CD4-positive, alpha-beta T cell (primary cell): ENCODE data around the gene PRMT9. TPM values are rescaled to one million over a fixed set of nuclear protein-coding genes. Genes with fewer than 3 reads are reported as not detected.

Experiments used
- ATAC-seq: fragments of 200-7000 bp; cut with Tn5 transposase; one replicate; pipeline ENCODE4 v1.10.0; 2022; ENCODE audit warnings: mild to moderate bottlenecking; ENCODE audit not compliant: poor library complexity
- CTCF ChIA-PET: fragments of 350-600 bp; sonication (Branson Sonifier 250); formaldehyde crosslinking; loops from one replicate; lab custom pipeline; 2021; ENCODE audit warnings: antibody characterized with exemption, inconsistent platforms; lab: Charles Lee
- POLR2A ChIA-PET: fragments of 350-600 bp; sonication (Branson Sonifier 250); formaldehyde crosslinking; loops from one replicate; lab custom pipeline; 2021; ENCODE audit warnings: antibody characterized with exemption, inconsistent platforms; lab: Charles Lee
- DNase-seq, 14 experiments: peaks; one replicate each; pipeline ENCODE4 v3.0.0-alpha.2; 2013 to 2020; ENCODE audit warnings: mixed read lengths in 2 of 14
- H3K27ac ChIP-seq, 2 donors: one replicate each; pipeline versions ENCODE4 v1.5.1 to v1.7.0; 2013; ENCODE audit warnings: low read length in 2 of 2, low read depth in 1 of 2, mild to moderate bottlenecking in 1 of 2
- H3K27me3 ChIP-seq, 2 experiments: 1 replicate in 1 of 2; 2 replicates in 1 of 2; pipeline versions ENCODE4 v1.6.1 to v1.7.0; 2013; ENCODE audit warnings: low read length in 2 of 2, control low read depth in 1 of 2, mild to moderate bottlenecking in 1 of 2, moderate library complexity in 1 of 2; ENCODE audit not compliant: insufficient read depth in 2 of 2, control insufficient read depth in 1 of 2
- H3K36me3 ChIP-seq: one replicate; pipeline ENCODE4 v1.6.1; 2013; ENCODE audit warnings: low read length, control low read depth; ENCODE audit not compliant: insufficient read depth
- H3K4me1 ChIP-seq: one replicate; pipeline ENCODE4 v1.6.1; 2013; ENCODE audit warnings: low read length, control low read depth; ENCODE audit not compliant: insufficient read depth
- H3K4me3 ChIP-seq: one replicate; pipeline ENCODE4 v1.5.1; 2013; ENCODE audit warnings: mild to moderate bottlenecking, low read length, moderate library complexity
- H3K9me3 ChIP-seq, 2 experiments: 1 replicate in 1 of 2; 2 replicates in 1 of 2; pipeline versions ENCODE4 v1.6.1 to v1.7.0; 2013; ENCODE audit warnings: low read length in 2 of 2, mild to moderate bottlenecking in 2 of 2, control low read depth in 1 of 2, moderate library complexity in 1 of 2; ENCODE audit not compliant: control insufficient read depth in 1 of 2, insufficient read depth in 1 of 2
- H3K27ac Mint-ChIP-seq: one replicate; pipeline ENCODE4 v1.8.0; 2020; ENCODE audit warnings: mixed read lengths
- H3K27me3 Mint-ChIP-seq: one replicate; pipeline ENCODE4 v1.8.0; 2021; ENCODE audit warnings: mixed read lengths
- H3K36me3 Mint-ChIP-seq: one replicate; pipeline ENCODE4 v1.8.0; 2021; ENCODE audit warnings: low read depth, mixed read lengths
- H3K4me1 Mint-ChIP-seq: one replicate; pipeline ENCODE4 v1.8.0; 2021; ENCODE audit warnings: low read depth, mixed read lengths
- H3K4me3 Mint-ChIP-seq: one replicate; pipeline ENCODE4 v1.8.0; 2020; ENCODE audit warnings: mild to moderate bottlenecking, mixed read lengths
- H3K9me3 Mint-ChIP-seq: one replicate; pipeline ENCODE4 v1.8.0; 2020; ENCODE audit warnings: mixed read lengths
- CTCF ChIP-seq: fragments of 200-600 bp; IDR thresholded peaks from one replicate; pipeline ENCODE4 v1.8.0; 2022; ENCODE audit warnings: antibody characterized with exemption, mild to moderate bottlenecking
- intact Hi-C, 2 experiments: fragments of 100-400 bp; cut with DNase I in 1 of 2; cut with micrococcal nuclease in 1 of 2; formaldehyde crosslinking; loops; one replicate each; pipeline versions ENCODE4 v1.15.1 to v1.9.0; 2023 to 2025; cut with DNase I, micrococcal nuclease
- total RNA-seq, 174 experiments: library from RNA in 2 of 174; stranded (reverse) in 2 of 174; gene quantifications; one replicate each; pipeline ENCODE4 v1.2.3 and lab custom pipeline; 2021 to 2026

PRMT9 gene
- total RNA-seq, 2 experiments from 2014 or later, result 21.0 to 21.1 TPM

GRCh38 chr4:147628415-147628814 is 55.5 kb downstream of the PRMT9 start:
- H3K27me3 Mint-ChIP-seq, result no peaks in the 10 kb centered on the region
- TF ChIP-seq CTCF, result no peak
- H3K4me1 Mint-ChIP-seq, result peaks cover 15% of the 10 kb centered on the region
- H3K9me3 ChIP-seq, result no peaks in the 10 kb centered on the region
- no peak overlapping the region for H3K4me3 ChIP-seq
- no peaks in the 10 kb centered on the region for H3K27me3 ChIP-seq
- ChIA-PET CTCF (no interaction called here), POLR2A (interaction anchor here (1.0 kb wide), 1 partner anchor 55 kb away, joined by 3 read pairs; the partner anchor contains the start of gene PRMT9)
- no peaks in the 10 kb centered on the region for H3K9me3 Mint-ChIP-seq
- peaks cover 95% of the 10 kb centered on the region for H3K36me3 Mint-ChIP-seq
- intact Hi-C loops, result loop anchor here in 1 of 2 experiments (10.0 kb wide), 1 partner anchor 436 kb away; no protein-coding TSS in a partner anchor
- no peak overlapping the region for H3K27ac Mint-ChIP-seq
- H3K4me1 ChIP-seq, result no peaks in the 10 kb centered on the region
- no peak for DNase-seq
- H3K4me3 Mint-ChIP-seq, result no peak overlapping the region
- no peak overlapping the region for H3K27ac ChIP-seq
- ATAC-seq, result no peak
- peaks cover 91% of the 10 kb centered on the region for H3K36me3 ChIP-seq

DNA sequence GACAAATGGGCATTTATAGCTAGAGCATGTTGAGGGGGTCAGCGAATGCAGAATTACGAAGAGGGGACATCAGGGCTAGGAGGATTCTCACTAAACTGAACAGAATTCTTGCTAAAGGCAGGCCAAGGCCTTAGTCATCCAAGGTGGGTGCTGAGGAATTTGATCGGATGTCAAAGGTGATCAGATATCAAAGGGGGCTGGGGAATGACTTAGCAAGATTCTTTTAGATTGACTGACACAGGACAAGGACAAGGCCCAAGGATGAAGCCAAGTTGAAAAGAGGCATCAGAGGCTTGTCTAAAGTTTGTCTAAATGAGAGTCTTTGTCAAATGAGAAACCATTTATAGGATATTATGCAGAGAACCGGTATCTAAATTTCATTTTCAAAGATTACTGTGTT is 57.1 kb downstream of the PRMT9 start:
- Histone ChIP-seq H3K27me3 (no peaks in the 10 kb centered on the region), H3K4me3 (no peak overlapping the region), H3K4me1 (peaks cover 5% of the 10 kb centered on the region), H3K36me3 (peaks cover 92% of the 10 kb centered on the region), H3K27ac (no peak overlapping the region), H3K9me3 (no peaks in the 10 kb centered on the region)
- Mint-ChIP-seq H3K4me3 (no peak overlapping the region), H3K9me3 (no peaks in the 10 kb centered on the region), H3K27me3 (no peaks in the 10 kb centered on the region), H3K27ac (no peak overlapping the region), H3K4me1 (peaks cover 22% of the 10 kb centered on the region), H3K36me3 (peaks cover 89% of the 10 kb centered on the region)
- POLR2A ChIA-PET, result interaction anchor here (2.9 kb wide), 1 partner anchor 10 kb away, joined by 10 read pairs; the partner anchor contains the start of gene TMEM184C
- no peak for ATAC-seq
- no peak for TF ChIP-seq CTCF
- no peak for DNase-seq
- CTCF ChIA-PET, result no interaction called here
- intact Hi-C loops, result loop anchor here in 1 of 2 experiments (10.0 kb wide), 1 partner anchor 438 kb away; no protein-coding TSS in a partner anchor

DNA sequence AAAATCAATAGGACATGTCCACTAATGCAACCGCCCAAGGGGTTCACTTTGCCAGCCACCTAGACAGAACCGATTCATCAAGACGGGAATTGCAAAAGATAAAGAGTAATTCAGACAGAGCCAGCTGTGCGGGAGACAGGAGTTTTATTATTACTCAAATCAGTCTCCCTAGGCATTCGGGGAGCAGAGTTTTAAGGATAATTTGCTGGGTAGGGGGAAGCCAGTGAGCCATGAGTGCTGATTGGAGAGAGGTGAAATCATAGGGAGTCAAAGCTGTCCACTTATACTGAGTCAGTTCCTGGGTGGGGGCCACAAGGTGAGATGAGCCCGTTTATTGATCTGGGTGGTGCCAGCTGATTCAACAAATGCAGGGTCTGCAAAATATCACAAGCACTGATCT is 58.2 kb downstream of the PRMT9 start:
- H3K9me3 ChIP-seq, result no peaks in the 10 kb centered on the region
- intact Hi-C loops, result loop anchor here in 1 of 2 experiments (10.0 kb wide), 1 partner anchor 439 kb away; no protein-coding TSS in a partner anchor
- Mint-ChIP-seq H3K27me3 (no peaks in the 10 kb centered on the region), H3K36me3 (peaks cover 84% of the 10 kb centered on the region), H3K4me1 (peaks cover 29% of the 10 kb centered on the region), H3K4me3 (no peak overlapping the region), H3K9me3 (no peaks in the 10 kb centered on the region), H3K27ac (no peak overlapping the region)
- peaks cover 82% of the 10 kb centered on the region for H3K36me3 ChIP-seq
- H3K27ac ChIP-seq, result no peak overlapping the region
- no peaks in the 10 kb centered on the region for H3K27me3 ChIP-seq
- ATAC-seq, result no peak
- H3K4me3 ChIP-seq, result no peak overlapping the region
- DNase-seq, result no peak
- POLR2A ChIA-PET, result interaction anchor here (2.9 kb wide), 1 partner anchor 9 kb away, joined by 10 read pairs; the partner anchor contains the start of gene TMEM184C
- peaks cover 7% of the 10 kb centered on the region for H3K4me1 ChIP-seq
- no peak for TF ChIP-seq CTCF
- CTCF ChIA-PET, result no interaction called here
